IPS-NIHi11 (cell line): ENCODE data around the gene DTNB.
A peak's percentile ranks its signal among the peaks of the same experiment; 100 is the strongest.

Source experiments
- DNase-seq: peaks from one replicate; pipeline ENCODE4 v3.0.0; 2012; ENCODE audit warnings: mixed read lengths, low spot score

Gene DTNB

GRCh38 chr2:25341011-25341727 is 332.2 kb downstream of the DTNB start:
- DNase-seq: peak; percentile 65

GRCh38 chr2:25340181-25340921 is 333.0 kb downstream of the DTNB start:
- DNase-seq: peak; percentile 63

GRCh38 chr2:25339791-25340180 is 333.6 kb downstream of the DTNB start:
- DNase-seq: peak; percentile 52

- no peak for DNase-seq
Measured at GRCh38 chr2:25339211-25339674, 334.1 kb downstream of the DTNB start.

GRCh38 chr2:25338401-25338800 is 335.0 kb downstream of the DTNB start:
- no peak for DNase-seq

- no peak for DNase-seq
Measured at GRCh38 chr2:25337891-25338290, 335.5 kb downstream of the DTNB start.

- DNase-seq: no peak
Measured at GRCh38 chr2:25337276-25337675, 336.1 kb downstream of the DTNB start.

- no peak for DNase-seq
Measured at GRCh38 chr2:25336383-25336841, 337.0 kb downstream of the DTNB start.

- DNase-seq: no peak
Measured at GRCh38 chr2:25335971-25336370, 337.4 kb downstream of the DTNB start.

GRCh38 chr2:25335204-25335603 is 338.2 kb downstream of the DTNB start:
- DNase-seq: no peak

- no peak for DNase-seq
Measured at GRCh38 chr2:25334482-25334881, 338.9 kb downstream of the DTNB start.

- no peak for DNase-seq
Measured at GRCh38 chr2:25333981-25334380, 339.4 kb downstream of the DTNB start.

- no peak for DNase-seq
Measured at GRCh38 chr2:25332571-25332970, 340.8 kb downstream of the DTNB start.

- no peak for DNase-seq
Measured at GRCh38 chr2:25331686-25332365, 341.6 kb downstream of the DTNB start.

- DNase-seq: no peak
Measured at GRCh38 chr2:25330937-25331336, 342.4 kb downstream of the DTNB start.

GRCh38 chr2:25330273-25330672 is 343.1 kb downstream of the DTNB start:
- no peak for DNase-seq

GRCh38 chr2:25328152-25329085 is 345.0 kb downstream of the DTNB start:
- no peak for DNase-seq
